CD4-positive, alpha-beta memory T cell (primary cell): Measurements from ENCODE around the gene EPHB2. TPM values are rescaled to one million over a fixed set of nuclear protein-coding genes. Genes with fewer than 3 reads are reported as not detected.
"Not testable (repeated sequence)": the region's sequence is repeated elsewhere in the genome, so short reads cannot be mapped to it uniquely, and the experiment has no call there.

Source experiments
- CTCF ChIA-PET: fragments of 350-600 bp; sonication (Branson Sonifier 250); formaldehyde crosslinking; loops from one replicate; lab custom pipeline; 2021; ENCODE audit warnings: inconsistent platforms; ENCODE audit not compliant: partially characterized antibody; lab: Charles Lee
- POLR2A ChIA-PET: fragments of 350-600 bp; sonication (Branson Sonifier 250); formaldehyde crosslinking; loops from one replicate; lab custom pipeline; 2021; ENCODE audit not compliant: partially characterized antibody; lab: Charles Lee
- DNase-seq, 5 donors: peaks; one replicate each; pipeline versions ENCODE4 v3.0.0 to v3.0.0-alpha.2; 2020 to 2022; ENCODE audit warnings: mixed read lengths in 1 of 5
- H3K27ac ChIP-seq: one replicate; pipeline ENCODE4 v1.7.0; 2013; ENCODE audit warnings: low read depth, low read length
- H3K27me3 ChIP-seq: 2 replicates; pipeline ENCODE4 v1.7.0; 2013; ENCODE audit warnings: mild to moderate bottlenecking, low read length, moderate library complexity; ENCODE audit not compliant: insufficient read depth
- H3K36me3 ChIP-seq: 2 replicates; pipeline ENCODE4 v1.7.0; 2013; ENCODE audit warnings: mild to moderate bottlenecking, low read length, moderate library complexity; ENCODE audit not compliant: insufficient read depth
- H3K4me1 ChIP-seq: 2 replicates; pipeline ENCODE4 v1.7.0; 2013; ENCODE audit warnings: mild to moderate bottlenecking, low read length, moderate library complexity; ENCODE audit not compliant: insufficient read depth
- H3K4me3 ChIP-seq, 2 donors: one replicate each; pipeline ENCODE4 v1.7.0; 2013; ENCODE audit warnings: low read length in 2 of 2, mild to moderate bottlenecking in 1 of 2
- H3K9me3 ChIP-seq, 2 donors: one replicate each; pipeline ENCODE4 v1.7.0; 2013; ENCODE audit warnings: low read length in 2 of 2, control low read depth in 1 of 2; ENCODE audit not compliant: control insufficient read depth in 1 of 2
- H3K27ac Mint-ChIP-seq, 7 donors: one replicate each; pipeline ENCODE4 v1.8.0; 2020 to 2021; ENCODE audit warnings: mixed read lengths in 7 of 7, mild to moderate bottlenecking in 6 of 7, inconsistent platforms in 3 of 7, moderate library complexity in 3 of 7
- H3K27me3 Mint-ChIP-seq, 2 donors: one replicate each; pipeline ENCODE4 v1.8.0; 2020 to 2021; ENCODE audit warnings: mixed read lengths in 2 of 2
- H3K36me3 Mint-ChIP-seq, 2 donors: one replicate each; pipeline ENCODE4 v1.8.0; 2020 to 2021; ENCODE audit warnings: mixed read lengths in 2 of 2, inconsistent platforms in 1 of 2, mild to moderate bottlenecking in 1 of 2
- H3K4me1 Mint-ChIP-seq, 4 donors: one replicate each; pipeline ENCODE4 v1.8.0; 2020 to 2021; ENCODE audit warnings: mixed read lengths in 4 of 4, mild to moderate bottlenecking in 1 of 4
- H3K4me3 Mint-ChIP-seq, 8 donors: one replicate each; pipeline ENCODE4 v1.8.0; 2020 to 2021; ENCODE audit warnings: mixed read lengths in 8 of 8, mild to moderate bottlenecking in 7 of 8, moderate library complexity in 6 of 8, inconsistent platforms in 3 of 8
- H3K9me3 Mint-ChIP-seq, 8 donors: one replicate each; pipeline ENCODE4 v1.8.0; 2020 to 2021; ENCODE audit warnings: mixed read lengths in 8 of 8, mild to moderate bottlenecking in 5 of 8, inconsistent platforms in 3 of 8, moderate library complexity in 1 of 8
- intact Hi-C: fragments of 100-400 bp; cut with micrococcal nuclease; formaldehyde crosslinking; loops from one replicate; pipeline ENCODE4 v1.15.1; 2023
- polyA plus RNA-seq, 2 donors: library from polyadenylated mRNA; unstranded; fragments of 300-500 nt; fragmentation: Illumina TruSeq; gene quantifications; one replicate each; pipeline ENCODE4 v1.2.3, GENCODE V29; 2021
- total RNA-seq, 2 experiments: library from RNA; stranded (reverse); gene quantifications; one replicate each; pipeline ENCODE4 v1.2.3, GENCODE V29; 2021

Gene EPHB2
- total and polyA plus RNA-seq, 4 experiments from 2014 or later: 0.35 to 0.36 TPM; not detected in 2

GRCh38 chr1:22843441-22844183, 133.0 kb downstream of the EPHB2 start:
- intact Hi-C loops, H3K4me3 Mint-ChIP-seq, H3K4me1 ChIP-seq, POLR2A ChIA-PET, H3K4me1 Mint-ChIP-seq, H3K9me3 ChIP-seq, CTCF ChIA-PET, H3K36me3 ChIP-seq, H3K9me3 Mint-ChIP-seq, H3K27ac ChIP-seq, H3K4me3 ChIP-seq, H3K27me3 ChIP-seq, H3K36me3 Mint-ChIP-seq, H3K27ac Mint-ChIP-seq, DNase-seq: not testable (repeated sequence)
- peaks cover 32% of the 10 kb centered on the region in 2 donors for H3K27me3 Mint-ChIP-seq

GRCh38 chr1:22844621-22845020, 134.0 kb downstream of the EPHB2 start:
- Mint-ChIP-seq H3K27ac (no peak overlapping the region), H3K9me3 (no peaks in the 10 kb centered on the region), H3K27me3 (peaks cover 32 to 35% of the 10 kb centered on the region in 2 donors), H3K4me1 (no peaks in the 10 kb centered on the region), H3K36me3 (no peaks in the 10 kb centered on the region), H3K4me3 (no peak overlapping the region)
- Histone ChIP-seq H3K36me3 (no peaks in the 10 kb centered on the region), H3K27ac (no peak overlapping the region), H3K27me3 (no peaks in the 10 kb centered on the region), H3K4me1 (no peaks in the 10 kb centered on the region), H3K4me3 (no peak overlapping the region), H3K9me3 (no peaks in the 10 kb centered on the region)
- CTCF ChIA-PET: no interaction called here
- POLR2A ChIA-PET: no interaction called here
- intact Hi-C loops: no loop called here
- no peak for DNase-seq

GRCh38 chr1:22845398-22845935, 134.8 kb downstream of the EPHB2 start:
- no peaks in the 10 kb centered on the region for H3K4me1 ChIP-seq
- H3K27me3 Mint-ChIP-seq: peaks cover 32 to 34% of the 10 kb centered on the region in 2 donors
- no peaks in the 10 kb centered on the region for H3K36me3 ChIP-seq
- no peaks in the 10 kb centered on the region for H3K36me3 Mint-ChIP-seq
- no peaks in the 10 kb centered on the region for H3K9me3 ChIP-seq
- H3K27me3 ChIP-seq: no peaks in the 10 kb centered on the region
- no peak overlapping the region for H3K27ac ChIP-seq
- DNase-seq: no peak
- H3K4me1 Mint-ChIP-seq: no peaks in the 10 kb centered on the region
- H3K9me3 Mint-ChIP-seq: no peaks in the 10 kb centered on the region
- intact Hi-C loops: no loop called here
- H3K4me3 Mint-ChIP-seq: no peak overlapping the region
- ChIA-PET POLR2A (no interaction called here), CTCF (no interaction called here)
- no peak overlapping the region for H3K27ac Mint-ChIP-seq
- H3K4me3 ChIP-seq: no peak overlapping the region

- Mint-ChIP-seq H3K9me3 (no peaks in the 10 kb centered on the region), H3K36me3 (no peaks in the 10 kb centered on the region), H3K4me3 (no peak overlapping the region), H3K4me1 (no peaks in the 10 kb centered on the region), H3K27ac (peak overlapping the region in 1 of 7 donors; percentile 77), H3K27me3 (peaks cover 29 to 36% of the 10 kb centered on the region in 2 donors)
- H3K4me3 ChIP-seq: no peak overlapping the region
- no peaks in the 10 kb centered on the region for H3K4me1 ChIP-seq
- intact Hi-C loops: no loop called here
- POLR2A ChIA-PET: no interaction called here
- H3K27ac ChIP-seq: no peak overlapping the region
- no peaks in the 10 kb centered on the region for H3K27me3 ChIP-seq
- no peaks in the 10 kb centered on the region for H3K9me3 ChIP-seq
- no peaks in the 10 kb centered on the region for H3K36me3 ChIP-seq
- CTCF ChIA-PET: no interaction called here
- DNase-seq: no peak
Observed at GRCh38 chr1:22846458-22846857, 135.8 kb downstream of the EPHB2 start.

GRCh38 chr1:22847249-22847648, 136.6 kb downstream of the EPHB2 start:
- no peaks in the 10 kb centered on the region for H3K9me3 ChIP-seq
- intact Hi-C loops: no loop called here
- H3K36me3 ChIP-seq: no peaks in the 10 kb centered on the region
- Mint-ChIP-seq H3K4me3 (no peak overlapping the region), H3K36me3 (no peaks in the 10 kb centered on the region), H3K9me3 (no peaks in the 10 kb centered on the region), H3K27me3 (peaks cover 28 to 40% of the 10 kb centered on the region in 2 donors), H3K27ac (no peak overlapping the region), H3K4me1 (peaks cover 0 to 3% (median 0%) of the 10 kb centered on the region in 4 donors)
- H3K27ac ChIP-seq: no peak overlapping the region
- no peaks in the 10 kb centered on the region for H3K27me3 ChIP-seq
- CTCF ChIA-PET: no interaction called here
- POLR2A ChIA-PET: no interaction called here
- H3K4me1 ChIP-seq: no peaks in the 10 kb centered on the region
- H3K4me3 ChIP-seq: no peak overlapping the region
- no peak for DNase-seq

- Histone ChIP-seq H3K4me1 (no peaks in the 10 kb centered on the region), H3K27ac (no peak overlapping the region), H3K9me3 (no peaks in the 10 kb centered on the region), H3K27me3 (no peaks in the 10 kb centered on the region), H3K4me3 (no peak overlapping the region), H3K36me3 (no peaks in the 10 kb centered on the region)
- H3K27me3 Mint-ChIP-seq: peaks cover 23 to 38% of the 10 kb centered on the region in 2 donors
- ChIA-PET POLR2A (no interaction called here), CTCF (no interaction called here)
- no peak for DNase-seq
- no peaks in the 10 kb centered on the region for H3K9me3 Mint-ChIP-seq
- H3K36me3 Mint-ChIP-seq: no peaks in the 10 kb centered on the region
- no peak overlapping the region for H3K27ac Mint-ChIP-seq
- intact Hi-C loops: no loop called here
- H3K4me1 Mint-ChIP-seq: peaks cover 0 to 3% (median 0%) of the 10 kb centered on the region in 4 donors
- no peak overlapping the region for H3K4me3 Mint-ChIP-seq
Observed at GRCh38 chr1:22847709-22848108, 137.1 kb downstream of the EPHB2 start.

- POLR2A ChIA-PET: no interaction called here
- intact Hi-C loops: no loop called here
- Histone ChIP-seq H3K36me3 (no peaks in the 10 kb centered on the region), H3K4me1 (no peaks in the 10 kb centered on the region), H3K4me3 (no peak overlapping the region), H3K27me3 (no peaks in the 10 kb centered on the region), H3K9me3 (no peaks in the 10 kb centered on the region), H3K27ac (no peak overlapping the region)
- H3K4me1 Mint-ChIP-seq: peaks cover 0 to 3% (median 0%) of the 10 kb centered on the region in 4 donors
- CTCF ChIA-PET: no interaction called here
- peaks cover 21 to 33% of the 10 kb centered on the region in 2 donors for H3K27me3 Mint-ChIP-seq
- no peak overlapping the region for H3K4me3 Mint-ChIP-seq
- no peak for DNase-seq
- no peaks in the 10 kb centered on the region for H3K36me3 Mint-ChIP-seq
- no peak overlapping the region for H3K27ac Mint-ChIP-seq
- no peaks in the 10 kb centered on the region for H3K9me3 Mint-ChIP-seq
Observed at GRCh38 chr1:22848405-22848804, 137.8 kb downstream of the EPHB2 start.
